ENCODE results near the gene KPNA1.

DNA sequence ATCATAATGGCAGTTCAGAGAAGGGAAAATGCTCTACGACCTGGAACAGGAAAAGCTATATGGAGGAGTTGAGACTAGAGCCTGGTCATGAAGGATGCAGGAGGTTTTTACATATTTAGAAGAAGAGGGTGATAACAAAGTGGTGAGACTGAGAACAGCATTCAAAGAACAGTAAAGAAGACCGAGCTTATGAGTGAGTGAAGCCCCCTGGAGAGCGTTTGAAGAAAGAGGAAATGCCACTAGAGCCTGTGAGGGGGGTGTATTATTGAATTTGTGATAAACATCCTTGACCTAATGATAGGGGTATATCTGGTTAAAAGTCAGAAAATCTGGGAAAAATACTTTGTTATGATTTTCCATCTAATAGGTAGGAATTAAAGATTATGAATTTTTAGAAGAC is 45.2 kb upstream of the KPNA1 start:
- TF ChIP-seq, protein P1, sequence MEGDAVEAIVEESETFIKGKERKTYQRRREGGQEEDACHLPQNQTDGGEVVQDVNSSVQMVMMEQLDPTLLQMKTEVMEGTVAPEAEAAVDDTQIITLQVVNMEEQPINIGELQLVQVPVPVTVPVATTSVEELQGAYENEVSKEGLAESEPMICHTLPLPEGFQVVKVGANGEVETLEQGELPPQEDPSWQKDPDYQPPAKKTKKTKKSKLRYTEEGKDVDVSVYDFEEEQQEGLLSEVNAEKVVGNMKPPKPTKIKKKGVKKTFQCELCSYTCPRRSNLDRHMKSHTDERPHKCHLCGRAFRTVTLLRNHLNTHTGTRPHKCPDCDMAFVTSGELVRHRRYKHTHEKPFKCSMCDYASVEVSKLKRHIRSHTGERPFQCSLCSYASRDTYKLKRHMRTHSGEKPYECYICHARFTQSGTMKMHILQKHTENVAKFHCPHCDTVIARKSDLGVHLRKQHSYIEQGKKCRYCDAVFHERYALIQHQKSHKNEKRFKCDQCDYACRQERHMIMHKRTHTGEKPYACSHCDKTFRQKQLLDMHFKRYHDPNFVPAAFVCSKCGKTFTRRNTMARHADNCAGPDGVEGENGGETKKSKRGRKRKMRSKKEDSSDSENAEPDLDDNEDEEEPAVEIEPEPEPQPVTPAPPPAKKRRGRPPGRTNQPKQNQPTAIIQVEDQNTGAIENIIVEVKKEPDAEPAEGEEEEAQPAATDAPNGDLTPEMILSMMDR (IDR thresholded peaks at IDR 0.05; ENCODE audit: low read depth, low read length): no peak
- no peak for TF ChIP-seq EZH2phosphoT487 (IDR thresholded peaks at IDR 0.05; ENCODE audit: low read depth)
